Lower lobe of right lung (tissue), 2 donors: Measurements from ENCODE around the gene SGMS1. TPM values are rescaled to one million over a fixed set of nuclear protein-coding genes. Genes with fewer than 3 reads are reported as not detected.
A peak's percentile ranks its signal among the peaks of the same experiment; 100 is the strongest.

Experiments used
- ATAC-seq, 2 donors: fragments of 200-7000 bp; cut with Tn5 transposase; one replicate each; pipeline ENCODE4 v1.9.1; 2020 to 2022; ENCODE audit warnings: mild to moderate bottlenecking in 2 of 2, moderate library complexity in 2 of 2
- DNase-seq: peaks from one replicate; pipeline ENCODE4 v3.0.0-alpha.2; 2020
- H3K27ac ChIP-seq: fragments of 200-600 bp; one replicate; pipeline ENCODE4 v1.8.0; 2022
- H3K27me3 ChIP-seq: fragments of 200-600 bp; one replicate; pipeline ENCODE4 v1.8.0; 2022; ENCODE audit warnings: low read depth
- H3K36me3 ChIP-seq: fragments of 200-600 bp; one replicate; pipeline ENCODE4 v1.8.0; 2022; ENCODE audit warnings: mild to moderate bottlenecking
- H3K4me1 ChIP-seq: fragments of 200-600 bp; one replicate; pipeline ENCODE4 v1.8.0; 2022
- H3K4me3 ChIP-seq: fragments of 200-600 bp; one replicate; pipeline ENCODE4 v1.8.0; 2022; ENCODE audit warnings: mild to moderate bottlenecking
- H3K9me3 ChIP-seq: fragments of 200-600 bp; one replicate; pipeline ENCODE4 v1.8.0; 2022
- CTCF ChIP-seq: fragments of 200-600 bp; IDR thresholded peaks from one replicate; pipeline ENCODE4 v1.8.0; 2022; ENCODE audit warnings: antibody characterized with exemption, mild to moderate bottlenecking
- intact Hi-C: fragments of 100-400 bp; cut with DNase I; formaldehyde crosslinking; loops from one replicate; pipeline ENCODE4 v1.11.0; 2022
- total RNA-seq: library from RNA; stranded (reverse); fragmentation: NEBNext Ultra II Directional; extraction: Animal tissue kit (Norgen Biotek cat#: 25700); gene quantifications from one replicate; pipeline ENCODE4 v1.2.1, GENCODE V29; 2021
- donor health status: DM: no; HTN: yes; CAD: no; lungs with severe emphysema.

The SGMS1 gene
- total RNA-seq, 1 donor from 2014 or later: 72.3 TPM

GRCh38 chr10:50636618-50637579 is 13.1 kb upstream of the SGMS1 start:
- peaks cover 9% of the 10 kb centered on the region for H3K4me1 ChIP-seq
- ATAC-seq (peak in 1 of 2 donors; percentile 24), DNase-seq (no peak)
- no peak overlapping the region for H3K4me3 ChIP-seq
- no peak overlapping the region for H3K27ac ChIP-seq
- no peaks in the 10 kb centered on the region for H3K9me3 ChIP-seq
- no peak for TF ChIP-seq CTCF
- no peaks in the 10 kb centered on the region for H3K27me3 ChIP-seq
- intact Hi-C loops: no loop called here
- H3K36me3 ChIP-seq: no peaks in the 10 kb centered on the region

GRCh38 chr10:50635286-50635685 is 11.5 kb upstream of the SGMS1 start:
- intact Hi-C loops: no loop called here
- DNase-seq (no peak), ATAC-seq (no peak)
- Histone ChIP-seq H3K4me1 (peaks cover 9% of the 10 kb centered on the region), H3K4me3 (no peak overlapping the region), H3K27ac (no peak overlapping the region), H3K36me3 (no peaks in the 10 kb centered on the region), H3K27me3 (no peaks in the 10 kb centered on the region), H3K9me3 (no peaks in the 10 kb centered on the region)
- no peak for TF ChIP-seq CTCF

- TF ChIP-seq CTCF: no peak
- H3K4me3 ChIP-seq: no peak overlapping the region
- H3K36me3 ChIP-seq: peaks cover 5% of the 10 kb centered on the region
- intact Hi-C loops: no loop called here
- H3K27ac ChIP-seq: no peak overlapping the region
- no peaks in the 10 kb centered on the region for H3K27me3 ChIP-seq
- ATAC-seq (no peak), DNase-seq (no peak)
- H3K9me3 ChIP-seq: no peaks in the 10 kb centered on the region
- peaks cover 9% of the 10 kb centered on the region for H3K4me1 ChIP-seq
These were observed 10.7 kb upstream of the SGMS1 start for GRCh38 chr10:50634479-50634878.

- no peak for TF ChIP-seq CTCF
- Histone ChIP-seq H3K4me3 (no peak overlapping the region), H3K27ac (no peak overlapping the region), H3K9me3 (no peaks in the 10 kb centered on the region), H3K4me1 (peaks cover 2% of the 10 kb centered on the region), H3K27me3 (no peaks in the 10 kb centered on the region), H3K36me3 (peaks cover 5% of the 10 kb centered on the region)
- ATAC-seq (no peak), DNase-seq (no peak)
- intact Hi-C loops: no loop called here
These were observed 7.3 kb upstream of the SGMS1 start for GRCh38 chr10:50631052-50631451.

- intact Hi-C loops: loop anchor here (10.0 kb wide), 1 partner anchor 75 kb away; no protein-coding TSS in a partner anchor
- Histone ChIP-seq H3K27me3 (no peaks in the 10 kb centered on the region), H3K36me3 (peaks cover 5% of the 10 kb centered on the region), H3K9me3 (no peaks in the 10 kb centered on the region), H3K4me3 (no peak overlapping the region), H3K4me1 (peaks cover 10% of the 10 kb centered on the region), H3K27ac (no peak overlapping the region)
- no peak for TF ChIP-seq CTCF
- no peak for DNase-seq
- ATAC-seq: no peak
These were observed 5.9 kb upstream of the SGMS1 start for GRCh38 chr10:50629495-50630122.
